Breast epithelium (tissue), 3 donors: ENCODE results near the gene NDUFAF2.

Experiments used
- POLR2A ChIP-seq: fragments of 450-650 bp; IDR thresholded peaks from one replicate; pipeline ENCODE4 v1.6.1; 2016; ENCODE audit warnings: antibody characterized with exemption, mild to moderate bottlenecking, moderate library complexity
- POLR2AphosphoS5 ChIP-seq, 3 donors: sonication (generic); formaldehyde crosslinking; IDR thresholded peaks; one replicate each; pipeline ENCODE4 v1.6.1; 2017; ENCODE audit warnings: antibody characterized with exemption in 3 of 3
- TF ChIP-seq, protein P1 (sequence below), 3 donors: fragments of 450-650 bp; IDR thresholded peaks; one replicate each; pipeline ENCODE4 v1.5.1; 2016 to 2017; ENCODE audit warnings: antibody characterized with exemption in 3 of 3, mild to moderate bottlenecking in 3 of 3, moderate library complexity in 3 of 3

DNA sequence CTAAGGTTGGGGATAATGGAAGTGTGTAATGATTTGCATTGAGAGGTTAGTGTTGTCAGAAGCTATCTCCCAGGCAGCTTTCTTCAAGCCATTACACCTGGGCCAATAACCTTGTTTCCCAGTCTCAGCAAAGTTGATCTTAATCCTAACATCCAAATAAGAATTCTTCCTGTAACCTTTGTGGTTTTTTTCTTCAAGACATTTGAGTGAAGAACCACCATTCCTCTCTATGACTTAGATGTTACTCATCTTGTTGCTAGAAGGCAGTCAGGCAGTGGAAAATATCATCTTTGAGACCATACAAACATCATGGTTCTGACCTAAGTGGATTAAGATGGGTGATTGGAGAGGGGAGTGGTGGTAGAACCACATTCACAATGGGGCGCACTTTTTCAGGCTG, 103.5 kb downstream of the NDUFAF2 start:
- TF ChIP-seq, protein P1, sequence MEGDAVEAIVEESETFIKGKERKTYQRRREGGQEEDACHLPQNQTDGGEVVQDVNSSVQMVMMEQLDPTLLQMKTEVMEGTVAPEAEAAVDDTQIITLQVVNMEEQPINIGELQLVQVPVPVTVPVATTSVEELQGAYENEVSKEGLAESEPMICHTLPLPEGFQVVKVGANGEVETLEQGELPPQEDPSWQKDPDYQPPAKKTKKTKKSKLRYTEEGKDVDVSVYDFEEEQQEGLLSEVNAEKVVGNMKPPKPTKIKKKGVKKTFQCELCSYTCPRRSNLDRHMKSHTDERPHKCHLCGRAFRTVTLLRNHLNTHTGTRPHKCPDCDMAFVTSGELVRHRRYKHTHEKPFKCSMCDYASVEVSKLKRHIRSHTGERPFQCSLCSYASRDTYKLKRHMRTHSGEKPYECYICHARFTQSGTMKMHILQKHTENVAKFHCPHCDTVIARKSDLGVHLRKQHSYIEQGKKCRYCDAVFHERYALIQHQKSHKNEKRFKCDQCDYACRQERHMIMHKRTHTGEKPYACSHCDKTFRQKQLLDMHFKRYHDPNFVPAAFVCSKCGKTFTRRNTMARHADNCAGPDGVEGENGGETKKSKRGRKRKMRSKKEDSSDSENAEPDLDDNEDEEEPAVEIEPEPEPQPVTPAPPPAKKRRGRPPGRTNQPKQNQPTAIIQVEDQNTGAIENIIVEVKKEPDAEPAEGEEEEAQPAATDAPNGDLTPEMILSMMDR (IDR thresholded peaks at IDR 0.05) = no peak
- no peak for TF ChIP-seq POLR2A
- TF ChIP-seq POLR2AphosphoS5 (IDR thresholded peaks at IDR 0.05) = no peak
